Glomerular endothelial cell (primary cell): ENCODE results near the gene NDUFV1. TPM values are rescaled to one million over a fixed set of nuclear protein-coding genes. Genes with fewer than 3 reads are reported as not detected.

Experiments
- DNase-seq: peaks from one replicate; pipeline ENCODE4 v3.0.0-alpha.2; 2011; ENCODE audit warnings: low read depth, low spot score; ENCODE audit errors: extremely low read depth
- total RNA-seq: library from RNA; depleted of rRNA; stranded (reverse); fragments of >200 nt; gene quantifications from 2 replicates; pipeline ENCODE4 v1.2.3, GENCODE V29; 2015

NDUFV1 gene
- 180 and 184 TPM in 2 replicates for total RNA-seq

- DNase-seq: peak; percentile 34
These were observed at the start of gene NDUFV1 for GRCh38 chr11:67606492-67607295. Gene NDUFV1, plus strand, starts transcription at chr11:67606936. Its CDS starts 69 bp downstream, at chr11:67607005.

- DNase-seq: no peak
These were observed 48.5 kb upstream of the NDUFV1 start for GRCh38 chr11:67558084-67558772.

- DNase-seq: no peak
These were observed 44.6 kb upstream of the NDUFV1 start for GRCh38 chr11:67561971-67562619.

GRCh38 chr11:67562963-67563704 is 43.6 kb upstream of the NDUFV1 start:
- DNase-seq: no peak

GRCh38 chr11:67563705-67564114 is 43.0 kb upstream of the NDUFV1 start:
- DNase-seq: peak; percentile 91

- DNase-seq: no peak
These were observed 42.5 kb upstream of the NDUFV1 start for GRCh38 chr11:67564230-67564629.

GRCh38 chr11:67571443-67571842 is 35.3 kb upstream of the NDUFV1 start:
- DNase-seq: no peak

- DNase-seq: no peak
These were observed 34.4 kb upstream of the NDUFV1 start for GRCh38 chr11:67572305-67572704.

- no peak for DNase-seq
These were observed 33.9 kb upstream of the NDUFV1 start for GRCh38 chr11:67572747-67573419.

GRCh38 chr11:67574938-67575337 is 31.8 kb upstream of the NDUFV1 start:
- DNase-seq: no peak

GRCh38 chr11:67576735-67577475 is 29.8 kb upstream of the NDUFV1 start:
- no peak for DNase-seq

- no peak for DNase-seq
These were observed 28.8 kb upstream of the NDUFV1 start for GRCh38 chr11:67577951-67578350.

- DNase-seq: no peak
These were observed 25.3 kb upstream of the NDUFV1 start for GRCh38 chr11:67581469-67581868.

GRCh38 chr11:67582011-67582410 is 24.7 kb upstream of the NDUFV1 start:
- no peak for DNase-seq

- DNase-seq: no peak
These were observed 23.2 kb upstream of the NDUFV1 start, which contains the start of gene GSTP1 for GRCh38 chr11:67583247-67584204. Gene GSTP1, plus strand, starts transcription at chr11:67583812. Its CDS starts 32 bp downstream, at chr11:67583844.

GRCh38 chr11:67584205-67584880 is 22.4 kb upstream of the NDUFV1 start:
- DNase-seq: no peak

- DNase-seq: no peak
These were observed 21.6 kb upstream of the NDUFV1 start for GRCh38 chr11:67584881-67585873.
